ENCODE data around the gene OVOL2.

DNA sequence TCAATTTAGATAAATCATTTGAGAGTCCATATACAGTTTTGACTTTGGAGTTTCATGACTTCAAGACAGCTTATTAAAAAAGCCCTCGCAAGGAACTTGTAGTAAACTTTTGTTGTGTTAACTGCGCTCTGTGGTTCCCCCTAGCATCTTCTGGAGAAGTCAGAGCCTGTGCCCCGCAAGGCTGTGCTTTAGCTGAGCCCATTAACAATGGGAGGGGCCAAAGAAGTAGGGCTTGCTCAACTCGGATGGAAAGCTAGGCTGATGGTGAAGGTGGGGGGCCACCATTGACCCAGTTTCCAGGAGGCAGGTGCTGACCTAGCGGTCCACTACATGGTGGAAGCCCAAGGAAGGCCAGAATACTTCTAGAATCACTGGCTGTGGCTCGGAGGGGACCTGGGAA is 29.3 kb upstream of the OVOL2 start:
- TF ChIP-seq, protein P1, sequence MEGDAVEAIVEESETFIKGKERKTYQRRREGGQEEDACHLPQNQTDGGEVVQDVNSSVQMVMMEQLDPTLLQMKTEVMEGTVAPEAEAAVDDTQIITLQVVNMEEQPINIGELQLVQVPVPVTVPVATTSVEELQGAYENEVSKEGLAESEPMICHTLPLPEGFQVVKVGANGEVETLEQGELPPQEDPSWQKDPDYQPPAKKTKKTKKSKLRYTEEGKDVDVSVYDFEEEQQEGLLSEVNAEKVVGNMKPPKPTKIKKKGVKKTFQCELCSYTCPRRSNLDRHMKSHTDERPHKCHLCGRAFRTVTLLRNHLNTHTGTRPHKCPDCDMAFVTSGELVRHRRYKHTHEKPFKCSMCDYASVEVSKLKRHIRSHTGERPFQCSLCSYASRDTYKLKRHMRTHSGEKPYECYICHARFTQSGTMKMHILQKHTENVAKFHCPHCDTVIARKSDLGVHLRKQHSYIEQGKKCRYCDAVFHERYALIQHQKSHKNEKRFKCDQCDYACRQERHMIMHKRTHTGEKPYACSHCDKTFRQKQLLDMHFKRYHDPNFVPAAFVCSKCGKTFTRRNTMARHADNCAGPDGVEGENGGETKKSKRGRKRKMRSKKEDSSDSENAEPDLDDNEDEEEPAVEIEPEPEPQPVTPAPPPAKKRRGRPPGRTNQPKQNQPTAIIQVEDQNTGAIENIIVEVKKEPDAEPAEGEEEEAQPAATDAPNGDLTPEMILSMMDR (IDR thresholded peaks at IDR 0.05; ENCODE audit: insufficient read depth, low read length, poor library complexity, severe bottlenecking), result no peak
- TF ChIP-seq EZH2phosphoT487 (conservative IDR thresholded peaks at IDR 0.05; ENCODE audit: low read length), result no peak

Data from SU-DHL-6 (cell line).